Heart right ventricle (tissue), 16 donors: ENCODE measurements around the gene TNK2. TPM values are rescaled to one million over a fixed set of nuclear protein-coding genes. Genes with fewer than 3 reads are reported as not detected.

Experiments
- ATAC-seq, 8 donors: fragments of 200-7000 bp; cut with Tn5 transposase; one replicate each; pipeline ENCODE4 v1.9.1; 2020; ENCODE audit warnings: mild to moderate bottlenecking in 8 of 8, moderate library complexity in 8 of 8, moderate number of reproducible peaks in 1 of 8
- DNase-seq, 2 donors: peaks; one replicate each; pipeline ENCODE4 v3.0.0-alpha.2; 2020
- H3K27ac ChIP-seq, 10 donors: fragments of 200-600 bp; sonication (generic) in 2 of 10; one replicate each; pipeline versions ENCODE4 v1.5.0 to v1.8.0; 2020 to 2022; ENCODE audit warnings: mild to moderate bottlenecking in 3 of 10
- H3K27me3 ChIP-seq, 7 donors: fragments of 200-600 bp; one replicate each; pipeline ENCODE4 v1.8.0; 2021 to 2022; ENCODE audit warnings: mild to moderate bottlenecking in 2 of 7
- H3K36me3 ChIP-seq, 9 donors: fragments of 200-600 bp; sonication (generic) in 1 of 9; one replicate each; pipeline versions ENCODE4 v1.5.0 to v1.8.0; 2020 to 2022; ENCODE audit warnings: mild to moderate bottlenecking in 2 of 9
- H3K4me1 ChIP-seq, 9 donors: fragments of 200-600 bp; sonication (generic) in 1 of 9; one replicate each; pipeline versions ENCODE4 v1.5.0 to v1.8.0; 2020 to 2022; ENCODE audit warnings: mild to moderate bottlenecking in 4 of 9
- H3K4me3 ChIP-seq, 10 donors: fragments of 200-600 bp; sonication (generic) in 2 of 10; one replicate each; pipeline versions ENCODE4 v1.5.0 to v1.8.0; 2020 to 2022; ENCODE audit warnings: mild to moderate bottlenecking in 7 of 10, moderate library complexity in 2 of 10
- H3K9me3 ChIP-seq, 11 donors: fragments of 200-600 bp in 10 of 11; sonication (generic) in 2 of 11; one replicate each; pipeline versions ENCODE4 v1.5.0 to v1.8.0; 2013 to 2022; ENCODE audit warnings: mild to moderate bottlenecking in 2 of 11, control low read depth in 1 of 11, moderate library complexity in 1 of 11
- CTCF ChIP-seq, 9 donors: fragments of 200-600 bp; sonication (generic) in 2 of 9; IDR thresholded peaks; one replicate each; pipeline versions ENCODE4 v1.5.0 to v1.8.0; 2021 to 2022; ENCODE audit warnings: antibody characterized with exemption in 9 of 9, mild to moderate bottlenecking in 5 of 9, moderate library complexity in 1 of 9
- WGBS, 2 donors: extraction: QIAGEN DNeasy Blood & Tissue Kit; methylation state at CpG; one replicate each; pipeline ENCODE4 v1.1.7; 2013; ENCODE audit warnings: inconsistent platforms in 1 of 2; 5-methylcytosine and 5-hydroxymethylcytosine counted together
- intact Hi-C, 10 donors: fragments of 100-400 bp; cut with DNase I; formaldehyde crosslinking; loops; one replicate each; pipeline versions ENCODE4 v1.11.1 to v1.14.2; 2022
- polyA plus RNA-seq, 2 donors: library from polyadenylated mRNA; stranded (reverse); fragments of 200-250 nt; gene quantifications; one replicate each; pipeline ENCODE4 v1.2.3, GENCODE V29; 2013
- total RNA-seq, 10 donors: library from RNA; stranded (reverse); fragmentation: NEBNext Ultra II Directional in 3 of 10; extraction: Animal tissue kit (Norgen Biotek cat#: 25700) in 3 of 10; gene quantifications; one replicate each; pipeline versions ENCODE4 v1.2.1 to v1.2.4, GENCODE V29; 2021 to 2023
- donor health status: Arrhythmogenic right ventricular cardiomyopathy.
- donor health status: ischemic (EF 13 %, LVEDD 7.1; RV severe dilation, severe dysfunction).
- donor health status: healthy with polysubstance abuse.
- donor health status: DM: no; HTN: yes; CAD: no.
- donor health status: DM: no; HTN: no; CAD: no.
- donor health status: ischemic (EF 25% LVEDD 6.9; RV normal size, moderate dysfunction).
- donor health status: ischemic (EF 25% LVEDD 5.7; RV mildly dilated, moderate dysfunction).
- donor health status: healthy.
- donor health status: DM: yes; HTN: yes; CAD: no.
- donor health status: Ischemic cardiomyopathy.
- donor health status: ischemic (EF 35%, LVEDD 5.7; RV mildly dilated, moderate dysfunction).
- donor health status: nonischemic (EF 11% LVEDD 7.7; RV severe dilation, severe dysfunction).
- donor health status: DM: yes; HTN: yes; CAD: no.
- donor health status: PGD.
- donor health status: ischemic (EF 29% LVEDD 5.4; RV normal size, mild dysfunction).
- donor health status: nonischemic (EF 23%, LVEDD 6.1; RV moderate dilation, normal function).

TNK2 gene
- total and polyA plus RNA-seq, 12 donors: 17.6 to 48.3 (median 32.5) TPM

GRCh38 chr3:195823999-195824398 is 84.4 kb downstream of the TNK2 start:
- no peak for TF ChIP-seq CTCF (IDR thresholded peaks at IDR 0.05)
- DNase-seq (no peak), ATAC-seq (no peak)
- Histone ChIP-seq H3K9me3 (no peaks in the 10 kb centered on the region), H3K4me1 (peaks cover 0 to 3% (median 0%) of the 10 kb centered on the region in 9 donors), H3K36me3 (no peaks in the 10 kb centered on the region), H3K27me3 (peaks cover 0 to 52% (median 20%) of the 10 kb centered on the region in 7 donors), H3K27ac (no peak overlapping the region), H3K4me3 (no peak overlapping the region)
- 57 to 71% methylated on average over 13 of the region's 13 CpGs for WGBS, 2 donors
- intact Hi-C loops: no loop called here

- Histone ChIP-seq H3K4me1 (peaks cover 0 to 3% (median 0%) of the 10 kb centered on the region in 9 donors), H3K36me3 (no peaks in the 10 kb centered on the region), H3K4me3 (no peak overlapping the region), H3K9me3 (no peaks in the 10 kb centered on the region), H3K27ac (no peak overlapping the region), H3K27me3 (peaks cover 0 to 59% (median 20%) of the 10 kb centered on the region in 7 donors)
- ATAC-seq: peak in 1 of 8 donors; percentile 20
- 25 to 27% methylated on average over 10 of the region's 10 CpGs for WGBS, 2 donors
- DNase-seq: no peak
- intact Hi-C loops: no loop called here
- TF ChIP-seq CTCF (IDR thresholded peaks at IDR 0.05): no peak
Measured at GRCh38 chr3:195823280-195823679, 85.1 kb downstream of the TNK2 start.

GRCh38 chr3:195822131-195822696 is 86.1 kb downstream of the TNK2 start:
- TF ChIP-seq CTCF (IDR thresholded peaks at IDR 0.05): no peak
- ATAC-seq: no peak
- intact Hi-C loops: no loop called here
- no peak overlapping the region for H3K27ac ChIP-seq
- H3K4me3 ChIP-seq: no peak overlapping the region
- no peaks in the 10 kb centered on the region for H3K36me3 ChIP-seq
- H3K9me3 ChIP-seq: no peaks in the 10 kb centered on the region
- WGBS, 2 donors: 82% methylated on average over 16 of the region's 16 CpGs
- peaks cover 0 to 61% (median 20%) of the 10 kb centered on the region in 7 donors for H3K27me3 ChIP-seq
- no peak for DNase-seq
- peaks cover 0 to 3% (median 0%) of the 10 kb centered on the region in 9 donors for H3K4me1 ChIP-seq

GRCh38 chr3:195821403-195822130 is 86.8 kb downstream of the TNK2 start:
- no peak for TF ChIP-seq CTCF (IDR thresholded peaks at IDR 0.05)
- WGBS, 2 donors: 82% methylated on average over 21 of the region's 21 CpGs
- no peak for DNase-seq

More at GRCh38 chr3:195821403-195822130, 86.8 kb downstream of the TNK2 start:
- peak in 1 of 8 donors; percentile 13 for ATAC-seq
- Histone ChIP-seq H3K36me3 (no peaks in the 10 kb centered on the region), H3K27ac (no peak overlapping the region), H3K4me3 (no peak overlapping the region), H3K4me1 (peaks cover 0 to 3% (median 0%) of the 10 kb centered on the region in 9 donors), H3K9me3 (no peaks in the 10 kb centered on the region), H3K27me3 (peaks cover 0 to 61% (median 20%) of the 10 kb centered on the region in 7 donors)
- intact Hi-C loops: no loop called here
